AG09309 (cell line): ENCODE data around the gene S100PBP.
"Not testable (repeated sequence)": the region's sequence is repeated elsewhere in the genome, so short reads cannot be mapped to it uniquely, and the experiment has no call there.

ENCODE experiments used
- DNase-seq: peaks from one replicate; pipeline ENCODE4 v3.0.0-alpha.2; 2010; ENCODE audit warnings: low read depth
- H3K4me3 ChIP-seq: 2 replicates; pipeline ENCODE4 v1.5.1; 2011; ENCODE audit warnings: mild to moderate bottlenecking, low read depth, low read length, moderate library complexity; ENCODE audit not compliant: control insufficient read depth
- TF ChIP-seq, protein P1 (sequence below): IDR thresholded peaks from 2 replicates; pipeline ENCODE4 v1.5.1; 2011; ENCODE audit warnings: mild to moderate bottlenecking, low read depth, low read length, inconsistent platforms; ENCODE audit not compliant: insufficient read depth, control insufficient read depth; ENCODE audit errors: missing control alignments

S100PBP gene

DNA sequence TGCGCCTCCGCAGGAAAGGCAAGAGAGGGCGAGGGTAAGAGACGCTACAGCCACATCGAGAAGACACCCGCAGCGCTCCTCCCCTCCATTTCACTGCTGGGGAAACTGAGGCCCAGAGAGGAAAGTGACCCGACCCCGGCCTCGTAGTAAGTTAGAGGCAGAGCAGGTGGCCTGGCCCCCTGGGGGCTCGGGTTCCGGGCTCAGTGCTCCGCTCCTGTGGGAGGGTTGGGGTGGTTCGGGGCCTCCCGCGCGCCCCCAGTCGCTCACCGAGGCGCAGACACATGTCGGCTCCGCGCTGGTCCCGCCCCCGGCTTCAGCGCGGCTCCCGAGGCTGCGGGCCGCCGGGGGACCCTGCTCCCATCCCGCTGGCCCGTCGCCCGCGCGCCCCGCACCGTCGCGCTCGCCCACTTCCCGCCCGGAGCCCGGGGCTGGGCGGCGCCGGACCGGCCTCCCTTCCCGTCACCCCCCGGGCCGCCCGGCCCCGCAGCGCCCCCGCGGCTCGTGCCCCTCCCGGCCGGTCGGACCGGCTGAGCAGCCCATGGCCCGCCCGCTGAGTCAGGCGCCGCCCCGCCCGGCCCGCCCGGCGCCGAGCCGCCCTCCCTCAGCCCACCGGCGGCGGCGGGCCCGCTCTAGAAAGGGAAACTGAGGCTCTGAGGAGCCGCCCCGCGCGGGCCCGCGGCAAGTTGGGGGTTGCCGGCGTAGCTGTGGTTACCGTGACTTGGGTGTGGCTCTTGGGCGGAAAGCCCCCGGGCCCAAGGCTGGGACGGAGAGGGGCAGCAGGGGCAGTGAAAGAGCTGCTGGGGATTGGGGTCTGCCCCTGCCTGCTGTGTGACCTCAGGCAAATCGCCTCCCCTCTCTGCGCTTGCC lies 83.7 kb downstream of the S100PBP start, which contains the start of gene TMEM54:
TMEM54 (minus strand) TSS at position 434 of the 867 bp plus-strand sequence; CDS start at position 283, 151 bp downstream.
- DNase-seq, result no peak
- H3K4me3 ChIP-seq, result peak within 1 kb of the TSS; percentile 67
- TF ChIP-seq, protein P1, sequence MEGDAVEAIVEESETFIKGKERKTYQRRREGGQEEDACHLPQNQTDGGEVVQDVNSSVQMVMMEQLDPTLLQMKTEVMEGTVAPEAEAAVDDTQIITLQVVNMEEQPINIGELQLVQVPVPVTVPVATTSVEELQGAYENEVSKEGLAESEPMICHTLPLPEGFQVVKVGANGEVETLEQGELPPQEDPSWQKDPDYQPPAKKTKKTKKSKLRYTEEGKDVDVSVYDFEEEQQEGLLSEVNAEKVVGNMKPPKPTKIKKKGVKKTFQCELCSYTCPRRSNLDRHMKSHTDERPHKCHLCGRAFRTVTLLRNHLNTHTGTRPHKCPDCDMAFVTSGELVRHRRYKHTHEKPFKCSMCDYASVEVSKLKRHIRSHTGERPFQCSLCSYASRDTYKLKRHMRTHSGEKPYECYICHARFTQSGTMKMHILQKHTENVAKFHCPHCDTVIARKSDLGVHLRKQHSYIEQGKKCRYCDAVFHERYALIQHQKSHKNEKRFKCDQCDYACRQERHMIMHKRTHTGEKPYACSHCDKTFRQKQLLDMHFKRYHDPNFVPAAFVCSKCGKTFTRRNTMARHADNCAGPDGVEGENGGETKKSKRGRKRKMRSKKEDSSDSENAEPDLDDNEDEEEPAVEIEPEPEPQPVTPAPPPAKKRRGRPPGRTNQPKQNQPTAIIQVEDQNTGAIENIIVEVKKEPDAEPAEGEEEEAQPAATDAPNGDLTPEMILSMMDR, result no peak

DNA sequence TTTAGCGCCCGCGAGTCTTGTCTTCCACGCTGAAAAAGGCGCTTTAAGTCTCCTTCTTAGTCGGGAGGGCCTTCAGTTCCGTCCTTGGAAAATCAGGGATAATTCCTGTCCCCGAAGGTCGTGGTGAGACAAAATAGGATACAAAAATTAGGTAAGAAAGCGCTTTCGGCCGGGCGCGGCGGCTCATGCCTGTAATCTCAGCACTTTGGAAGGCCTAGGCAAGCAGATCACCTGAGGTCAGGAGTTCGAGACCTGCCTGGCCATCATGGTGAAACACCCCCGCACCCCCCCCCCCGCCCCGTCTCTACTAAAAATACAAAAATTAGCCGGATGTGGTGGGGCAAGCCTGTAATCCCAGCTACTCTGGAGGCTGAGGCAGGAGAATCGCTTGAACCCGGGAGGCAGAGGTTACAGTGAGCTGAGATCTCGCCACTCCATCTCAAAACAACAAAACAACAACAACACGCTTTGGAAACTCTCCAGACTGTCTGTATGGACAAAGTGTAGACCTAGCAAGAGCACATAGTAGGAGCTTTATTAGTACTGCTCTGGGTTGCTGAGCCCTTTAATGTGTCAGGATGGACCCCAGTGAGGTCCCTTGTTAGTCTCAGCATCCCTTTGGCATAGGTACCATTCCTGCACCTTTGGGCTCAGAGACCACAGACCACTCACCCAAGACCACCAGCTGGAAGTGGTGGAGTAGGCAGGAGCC lies 84.5 kb downstream of the S100PBP start:
- H3K4me3 ChIP-seq, result peak overlapping the region; percentile 67
- no peak for DNase-seq

DNA sequence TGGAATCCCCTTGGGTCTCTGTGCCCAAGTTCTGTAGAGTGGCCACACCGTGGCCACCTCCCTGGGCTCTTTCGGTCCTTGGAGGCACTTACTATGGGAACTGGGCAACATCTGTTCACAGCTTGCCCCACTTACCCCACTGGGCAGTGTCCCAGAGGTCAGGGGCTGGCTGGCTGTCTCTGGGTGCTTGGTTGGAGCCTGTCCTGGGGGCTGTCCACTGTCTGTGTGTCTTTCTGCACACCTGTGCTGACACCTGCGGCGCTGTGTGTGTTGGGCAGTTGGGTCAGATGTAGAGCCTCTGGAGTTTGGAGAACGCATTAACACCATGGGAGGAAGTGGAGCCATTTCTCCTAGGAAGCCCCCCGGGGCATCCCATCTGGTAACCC lies 85.1 kb downstream of the S100PBP start:
- no peak overlapping the region for H3K4me3 ChIP-seq
- TF ChIP-seq, protein P1, result no peak
- no peak for DNase-seq

More for the DNA sequence above, 84.5 kb downstream of the S100PBP start:
- TF ChIP-seq, protein P1, result no peak

DNA sequence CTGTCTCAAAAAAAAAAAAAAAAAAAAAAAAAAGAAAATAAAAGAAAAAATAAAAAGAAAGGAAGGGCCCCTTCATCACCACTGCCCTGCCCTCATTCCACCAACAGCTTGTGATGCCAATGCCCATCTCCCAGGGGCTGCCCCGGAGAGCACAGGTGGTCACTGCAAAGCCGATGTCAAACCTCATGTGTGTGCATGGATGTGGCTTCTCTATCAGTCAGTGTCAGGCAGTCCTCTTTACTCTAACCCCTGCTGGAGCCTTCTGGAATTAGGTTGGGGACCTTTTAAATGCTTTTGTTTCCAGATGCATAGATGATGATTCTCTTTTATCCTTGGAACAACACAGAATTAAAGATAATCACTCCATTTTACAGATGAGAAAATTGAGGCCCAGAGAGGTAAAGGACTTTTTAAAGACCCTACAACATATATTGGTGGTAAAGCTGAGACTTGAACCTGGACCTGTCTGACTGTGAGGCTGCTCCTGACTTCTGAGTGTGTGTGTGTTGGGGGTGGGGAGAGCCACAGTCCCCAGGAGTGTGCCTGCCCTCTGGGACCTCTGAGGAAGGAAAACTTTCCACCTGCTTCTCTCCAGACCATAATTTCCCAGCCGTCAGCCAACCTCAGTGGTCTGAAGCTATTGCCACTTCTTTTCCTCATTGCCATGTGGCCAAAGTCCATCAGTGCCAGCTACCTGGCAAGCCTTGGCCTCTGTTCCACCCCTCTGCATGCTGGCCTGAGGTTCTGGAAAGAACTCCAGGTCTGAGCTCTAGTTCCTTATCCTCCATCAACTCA lies 86.7 kb downstream of the S100PBP start:
- DNase-seq, result no peak
- TF ChIP-seq, protein P1, result no peak
- H3K4me3 ChIP-seq, result no peak overlapping the region

DNA sequence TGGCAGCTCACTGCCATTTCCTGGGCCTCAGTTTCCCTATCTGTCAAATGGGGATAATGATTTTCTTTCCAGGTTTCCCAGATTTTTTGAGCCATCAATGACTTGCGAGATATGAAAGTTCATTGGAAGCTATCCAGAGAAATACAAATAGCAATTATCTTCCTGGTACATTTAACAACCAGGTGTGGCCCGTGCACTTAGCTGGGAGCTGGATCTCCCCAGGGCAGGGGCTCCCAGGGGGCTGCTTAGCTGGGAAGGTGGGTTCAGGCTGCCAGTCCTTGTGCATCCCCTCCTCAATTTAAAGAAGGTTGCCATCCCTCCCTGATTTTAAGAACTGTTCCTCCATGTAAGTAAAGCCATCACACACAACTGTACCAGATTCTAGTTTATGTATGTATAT lies 87.3 kb downstream of the S100PBP start:
- TF ChIP-seq, protein P1, result no peak
- H3K4me3 ChIP-seq, result no peak overlapping the region
- DNase-seq, result no peak

DNA sequence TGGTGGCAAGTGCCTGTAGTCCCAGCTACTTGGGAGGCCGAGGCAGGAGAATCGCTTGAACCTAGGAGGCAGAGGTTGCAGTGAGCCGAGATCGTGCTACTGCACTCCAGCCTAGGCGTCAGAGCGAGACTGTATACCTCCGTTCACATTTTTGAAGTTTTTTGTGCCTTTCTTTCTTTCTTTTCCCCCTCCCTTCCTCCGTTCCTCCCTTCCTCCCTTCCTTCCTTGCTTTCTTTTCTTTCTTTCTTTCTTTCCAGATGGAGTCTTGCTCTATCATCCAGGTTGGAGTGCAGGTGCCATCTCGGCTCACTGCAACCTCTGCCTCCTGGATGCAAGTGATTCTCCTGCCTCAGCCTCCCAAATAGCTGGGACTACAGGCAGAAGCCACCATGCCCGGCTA lies 88.1 kb downstream of the S100PBP start:
- H3K4me3 ChIP-seq, DNase-seq: not testable (repeated sequence)
